Measurements from ENCODE around the gene FNDC3B. TPM values are rescaled to one million over a fixed set of nuclear protein-coding genes. Genes with fewer than 3 reads are reported as not detected.

FNDC3B gene
- total and polyA plus RNA-seq, 9 of the 15 experiments (the other 6 are each of a cell fraction or from before 2014, with no cell fraction given) = 7.0 to 35.8 (median 16.2) TPM

- ChIA-PET CTCF (ENCODE audit: low intra/inter-chr PET ratio) (no interaction called here), POLR2A (interaction anchor here (0.6 kb wide), 1 partner anchor 89 kb away, joined by 3 read pairs; no protein-coding TSS in a partner anchor)
- H3K9ac ChIP-seq (ENCODE audit: insufficient read depth in 1 of 2, low read depth in 2 of 2, low read length in 2 of 2) = no peak overlapping the region
- no peaks in the 10 kb centered on the region for H3K9me1 ChIP-seq (ENCODE audit: control insufficient read depth, insufficient read depth, low read length)
- peaks cover 75% of the 10 kb centered on the region for H3K36me3 ChIP-seq (ENCODE audit: control insufficient read depth, insufficient read depth, low read length)
- no peaks in the 10 kb centered on the region for H3K79me2 ChIP-seq (ENCODE audit: control insufficient read depth, insufficient read depth, low read length)
- H3K4me2 ChIP-seq (ENCODE audit: insufficient read depth, low read length) = no peak overlapping the region
- no peaks in the 10 kb centered on the region for H4K20me1 ChIP-seq (replicated peaks; ENCODE audit: control insufficient read depth, insufficient read depth, low read length)
- BruUV-seq (replicated peaks) = no TSS peak
- no peak overlapping the region for H3K27ac ChIP-seq (ENCODE audit: extremely low read depth, low read depth, low read length)
- no peaks in the 10 kb centered on the region; a peak in 1 of 5 replicates for H3K4me1 ChIP-seq (replicated peaks in 1 of 2; ENCODE audit: control insufficient read depth in 2 of 2, insufficient read depth in 2 of 2, low read length in 2 of 2)
- ATAC-seq (no peak), FAIRE-seq (no peak), DNase-seq (ENCODE audit: extremely low read depth in 1 of 4, low spot score in 3 of 4) (no peak)
- H3K4me3 ChIP-seq = no peak overlapping the region
- no peaks in the 10 kb centered on the region for H3K9me3 ChIP-seq (replicated peaks; ENCODE audit: control insufficient read depth, insufficient read depth, low read depth, low read length)
- in situ Hi-C loops (cut with MboI) (no loop called here), intact Hi-C loops (cut with micrococcal nuclease) (no loop called here)
- no peaks in the 10 kb centered on the region for H3K27me3 ChIP-seq (ENCODE audit: control insufficient read depth in 2 of 2, insufficient read depth in 2 of 2, low read length in 2 of 2)
- no peak for TF ChIP-seq RNF2 (IDR thresholded peaks at IDR 0.05)
- TF ChIP-seq ZNF445 (CRISPR knock-in tag; IDR thresholded peaks at IDR 0.05; ENCODE audit: low read depth) = no peak
- TF ChIP-seq POU5F1 (IDR thresholded peaks at IDR 0.05; ENCODE audit: borderline replicate concordance, low read depth, low read length, partially characterized antibody) = no peak
- no peak for TF ChIP-seq EP300 (IDR thresholded peaks at IDR 0.05; ENCODE audit: low read length)
- TF ChIP-seq CBX8 (IDR thresholded peaks at IDR 0.05; ENCODE audit: borderline replicate concordance, extremely low read depth, low read depth, low read length, poor library complexity, severe bottlenecking) = no peak
- WGBS (ENCODE audit: insufficient coverage, low coverage, missing lambda C conversion rate) = 50% methylated on average over 2 of the region's 2 CpGs
- no peak overlapping the region for H2AFZ ChIP-seq (ENCODE audit: low read depth, low read length)
These were observed 253.0 kb downstream of the FNDC3B start for GRCh38 chr3:172292422-172292821.

- H3K27ac ChIP-seq (ENCODE audit: extremely low read depth, low read depth, low read length) = no peak overlapping the region
- no peaks in the 10 kb centered on the region for H3K4me1 ChIP-seq (replicated peaks in 1 of 2; ENCODE audit: control insufficient read depth in 2 of 2, insufficient read depth in 2 of 2, low read length in 2 of 2)
- H3K79me2 ChIP-seq (ENCODE audit: control insufficient read depth, insufficient read depth, low read length) = no peaks in the 10 kb centered on the region
- no peak overlapping the region for H3K4me3 ChIP-seq
- BruUV-seq (replicated peaks) = no TSS peak
- POLR2A ChIA-PET = no interaction called here
- CTCF ChIA-PET (ENCODE audit: low intra/inter-chr PET ratio) = no interaction called here
- no peaks in the 10 kb centered on the region for H3K27me3 ChIP-seq (ENCODE audit: control insufficient read depth in 2 of 2, insufficient read depth in 2 of 2, low read length in 2 of 2)
- no peak for DNase-seq (ENCODE audit: extremely low read depth in 1 of 4, low spot score in 3 of 4)
- H3K9me3 ChIP-seq (replicated peaks; ENCODE audit: control insufficient read depth, insufficient read depth, low read depth, low read length) = no peaks in the 10 kb centered on the region
- H3K9me1 ChIP-seq (ENCODE audit: control insufficient read depth, insufficient read depth, low read length) = no peaks in the 10 kb centered on the region
- no peak for FAIRE-seq
- intact Hi-C loops (cut with micrococcal nuclease) = no loop called here
- H3K9ac ChIP-seq (ENCODE audit: insufficient read depth in 1 of 2, low read depth in 2 of 2, low read length in 2 of 2) = no peak overlapping the region
- no peaks in the 10 kb centered on the region for H4K20me1 ChIP-seq (replicated peaks; ENCODE audit: control insufficient read depth, insufficient read depth, low read length)
- peaks cover 72% of the 10 kb centered on the region for H3K36me3 ChIP-seq (ENCODE audit: control insufficient read depth, insufficient read depth, low read length)
- WGBS (ENCODE audit: insufficient coverage, low coverage, missing lambda C conversion rate) = 85% methylated on average over 2 of the region's 2 CpGs
- no peak overlapping the region for H2AFZ ChIP-seq (ENCODE audit: low read depth, low read length)
- no peak overlapping the region for H3K4me2 ChIP-seq (ENCODE audit: insufficient read depth, low read length)
- in situ Hi-C loops (cut with MboI) = no loop called here
- no peak for ATAC-seq
- no peak for TF ChIP-seq ZFX (CRISPR knock-in tag; IDR thresholded peaks at IDR 0.05)
- TF ChIP-seq KLF13 (tag; IDR thresholded peaks at IDR 0.05; ENCODE audit: borderline replicate concordance, low read depth) = no peak
- no peak for TF ChIP-seq SP1 (CRISPR knock-in tag; IDR thresholded peaks at IDR 0.05)
- TF ChIP-seq HMBOX1 (IDR thresholded peaks at IDR 0.05) = no peak
- no peak for TF ChIP-seq TBP (optimal IDR thresholded peaks at IDR 0.05; ENCODE audit: low read depth, low read length)
- no peak for TF ChIP-seq GATA2 (CRISPR knock-in tag; IDR thresholded peaks at IDR 0.05)
- TF ChIP-seq CHD1 (IDR thresholded peaks at IDR 0.05; ENCODE audit: low read length) = no peak
- no peak for TF ChIP-seq U2AF1 (optimal IDR thresholded peaks at IDR 0.05; ENCODE audit: low read depth, low read length)
- no peak for TF ChIP-seq ZNF75A (CRISPR knock-in tag; IDR thresholded peaks at IDR 0.05)
- TF ChIP-seq PTTG1 (tag; IDR thresholded peaks at IDR 0.05; ENCODE audit: low read depth) = no peak
- TF ChIP-seq KHSRP (IDR thresholded peaks at IDR 0.05) = no peak
- TF ChIP-seq GABPB2 (CRISPR knock-in tag; conservative IDR thresholded peaks at IDR 0.05) = no peak
- no peak for TF ChIP-seq NFXL1 (CRISPR knock-in tag; IDR thresholded peaks at IDR 0.05)
These were observed 253.7 kb downstream of the FNDC3B start for GRCh38 chr3:172293093-172293492.
